Raji (cell line): Measurements from ENCODE around the gene SV2C.

ENCODE experiments used
- POLR2A ChIP-seq: IDR thresholded peaks from 2 replicates; pipeline ENCODE4 v1.6.1; 2011; ENCODE audit warnings: low read depth, low read length, control low read depth; ENCODE audit not compliant: insufficient read depth

The SV2C gene

GRCh38 chr5:76290321-76290757, 207.2 kb downstream of the SV2C start:
- no peak for TF ChIP-seq POLR2A

DNA sequence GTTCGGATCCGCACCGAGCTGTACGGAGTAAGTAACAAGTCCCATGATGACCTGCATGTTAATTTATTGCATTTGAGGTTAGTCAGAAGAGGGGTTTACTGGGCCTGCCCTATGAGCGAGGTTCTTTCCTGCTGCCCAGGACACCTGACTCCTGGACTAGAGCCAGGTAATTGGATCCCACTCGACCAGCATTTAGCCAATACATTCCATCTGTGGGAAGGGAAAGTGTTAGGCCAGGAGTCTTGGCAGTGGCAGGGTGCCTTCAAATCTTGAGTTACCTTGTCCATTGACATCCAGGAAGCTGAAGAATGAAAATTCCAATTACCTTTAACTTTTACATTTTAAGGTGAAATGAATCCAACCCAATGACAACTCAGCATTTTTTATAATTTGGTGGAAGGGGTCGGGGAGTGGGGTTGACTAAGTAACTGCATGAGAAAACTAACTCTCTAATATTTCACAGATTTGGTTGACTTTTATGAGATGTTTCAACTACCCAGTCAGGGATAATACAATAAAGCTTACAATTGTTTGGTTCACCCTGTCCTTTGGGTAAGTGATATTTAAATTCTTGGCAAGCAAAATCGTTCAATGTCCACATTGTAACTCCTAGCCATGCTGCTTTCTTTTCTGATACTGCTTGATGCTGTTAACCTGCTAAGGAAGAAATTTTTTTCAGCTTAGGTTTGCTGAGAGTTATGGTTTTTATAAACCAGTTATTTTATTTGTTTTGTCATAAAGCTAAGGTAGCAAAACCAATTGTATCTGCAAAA, 208.3 kb downstream of the SV2C start:
- no peak for TF ChIP-seq POLR2A

DNA sequence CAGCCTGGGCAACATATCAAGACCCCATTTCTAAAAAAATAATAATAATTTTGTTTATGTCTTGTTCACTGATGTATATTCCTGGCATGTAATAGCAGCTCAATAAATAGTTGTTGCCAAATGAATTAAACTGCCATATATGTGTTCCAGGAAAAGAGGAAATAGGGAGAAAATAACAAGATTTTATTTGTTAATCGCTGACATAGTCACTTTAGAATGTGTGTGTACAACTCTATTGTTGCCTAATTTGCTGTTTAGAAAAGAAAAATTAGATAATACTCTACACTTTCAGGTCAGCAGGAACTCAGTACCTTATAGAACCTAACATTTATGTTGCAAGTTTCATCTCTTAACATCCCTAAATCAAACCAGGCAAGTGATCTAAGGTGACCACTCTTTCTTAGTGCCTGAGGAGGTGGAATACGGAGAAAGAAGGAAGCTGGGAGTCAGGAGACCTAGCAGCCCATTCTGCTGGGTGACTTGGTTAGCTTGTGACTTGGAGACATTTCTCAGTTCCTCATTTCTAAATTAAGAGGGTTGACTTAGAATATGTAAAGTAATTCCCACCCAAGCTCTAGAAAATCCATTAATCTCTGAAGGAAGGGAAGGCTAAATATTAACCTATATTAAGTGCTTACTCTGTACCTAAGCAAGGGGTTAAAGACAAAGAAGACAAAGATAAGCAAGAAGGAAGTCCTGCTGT, 209.6 kb downstream of the SV2C start:
- TF ChIP-seq POLR2A: no peak

DNA sequence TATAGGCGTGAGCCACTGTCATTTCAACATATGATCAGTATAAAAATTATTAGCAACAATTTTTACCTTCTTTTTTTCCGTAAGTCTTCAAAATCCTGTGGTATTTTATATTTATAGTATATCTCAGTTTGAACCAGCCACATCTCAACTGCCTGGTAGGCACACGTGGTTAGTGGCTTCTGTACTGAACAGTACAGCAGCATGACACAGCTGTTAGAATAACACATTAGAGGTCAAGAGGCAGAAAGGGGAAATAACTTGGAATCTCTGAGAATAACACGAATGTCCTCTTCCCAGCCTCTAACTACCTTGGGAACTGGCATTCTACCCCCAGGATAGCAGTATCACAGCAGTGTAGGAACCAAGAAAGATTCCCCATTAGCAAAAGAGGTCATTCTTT, 211.4 kb downstream of the SV2C start:
- no peak for TF ChIP-seq POLR2A

- TF ChIP-seq POLR2A: no peak
Observed at GRCh38 chr5:76298852-76299251, 215.7 kb downstream of the SV2C start.

GRCh38 chr5:76299592-76299991, 216.4 kb downstream of the SV2C start:
- no peak for TF ChIP-seq POLR2A

GRCh38 chr5:76303921-76304320, 220.7 kb downstream of the SV2C start:
- no peak for TF ChIP-seq POLR2A

DNA sequence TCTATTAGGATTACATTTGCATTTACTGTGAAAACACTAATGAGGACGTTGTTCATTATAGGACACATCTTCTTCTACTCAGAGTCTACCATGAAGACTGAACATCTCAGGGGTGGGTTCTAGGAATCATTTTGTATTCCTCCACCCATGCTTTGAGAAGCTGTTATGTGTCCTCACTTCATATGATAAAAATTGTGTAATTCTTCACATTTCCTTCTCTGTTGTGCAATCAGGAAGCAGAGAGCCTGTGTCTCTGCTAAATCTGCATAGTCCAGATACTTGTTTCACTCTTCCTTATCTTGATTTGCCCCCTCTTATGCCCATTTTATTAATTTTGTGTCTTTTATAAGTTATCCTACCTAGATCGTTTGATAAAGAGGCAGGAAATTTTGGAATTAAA, 222.1 kb downstream of the SV2C start:
- no peak for TF ChIP-seq POLR2A

DNA sequence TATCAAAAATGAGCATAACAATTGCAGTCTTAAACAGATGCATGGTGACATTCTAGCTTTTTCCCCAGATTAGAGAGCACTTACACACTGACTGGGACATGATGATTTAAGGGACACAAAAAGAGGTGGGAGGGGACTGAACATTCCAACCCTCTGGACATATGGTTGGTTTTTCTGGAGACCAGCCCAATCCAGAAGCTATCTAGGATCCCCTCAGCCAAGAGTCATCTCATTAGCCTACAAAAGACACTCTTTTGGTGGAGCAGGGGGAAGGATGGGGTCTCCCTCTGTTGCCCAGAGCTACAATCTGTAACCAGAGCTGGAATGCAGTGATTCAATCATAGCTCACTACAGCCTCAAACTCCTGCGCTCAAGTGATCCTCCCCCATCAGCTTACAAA, 222.6 kb downstream of the SV2C start:
- no peak for TF ChIP-seq POLR2A

DNA sequence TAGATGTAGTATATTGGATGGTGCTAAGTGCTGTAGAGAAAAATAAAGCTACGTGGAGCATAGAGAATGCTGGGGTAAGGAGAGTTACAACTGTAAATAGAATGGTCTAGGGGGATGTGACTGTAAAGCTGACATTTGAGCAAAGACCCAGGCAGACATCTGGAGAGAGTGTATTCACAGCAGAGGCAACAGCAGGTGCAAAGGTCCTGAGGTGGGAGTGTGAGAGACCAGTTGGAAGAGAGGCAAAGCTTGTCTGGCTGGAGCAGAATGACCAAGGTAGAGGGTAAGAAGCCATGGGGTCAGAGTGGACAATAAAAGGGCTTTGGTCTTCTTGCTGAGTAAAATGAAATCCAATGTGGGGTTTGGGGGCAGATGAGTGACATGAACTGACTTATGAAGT, 227.0 kb downstream of the SV2C start:
- no peak for TF ChIP-seq POLR2A

DNA sequence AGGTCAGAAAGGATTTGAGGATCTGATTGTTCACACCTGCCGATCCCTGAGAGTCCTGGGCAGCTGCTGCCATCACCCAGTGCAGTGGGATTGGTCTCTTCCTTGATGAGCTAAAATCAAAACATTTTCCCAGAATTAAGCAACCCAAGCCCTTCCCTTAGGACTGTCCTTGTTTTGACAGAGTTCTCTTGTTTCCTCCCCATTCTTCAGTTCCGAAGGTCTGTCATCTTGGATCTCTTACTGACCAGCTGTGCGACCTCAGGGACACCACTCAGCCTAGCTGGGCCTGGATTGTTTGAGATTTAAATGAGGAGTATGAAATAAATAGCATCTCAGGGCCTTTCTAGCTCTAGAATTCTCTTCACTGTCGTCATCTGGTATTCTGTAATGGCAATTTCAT, 229.6 kb downstream of the SV2C start:
- TF ChIP-seq POLR2A: no peak

DNA sequence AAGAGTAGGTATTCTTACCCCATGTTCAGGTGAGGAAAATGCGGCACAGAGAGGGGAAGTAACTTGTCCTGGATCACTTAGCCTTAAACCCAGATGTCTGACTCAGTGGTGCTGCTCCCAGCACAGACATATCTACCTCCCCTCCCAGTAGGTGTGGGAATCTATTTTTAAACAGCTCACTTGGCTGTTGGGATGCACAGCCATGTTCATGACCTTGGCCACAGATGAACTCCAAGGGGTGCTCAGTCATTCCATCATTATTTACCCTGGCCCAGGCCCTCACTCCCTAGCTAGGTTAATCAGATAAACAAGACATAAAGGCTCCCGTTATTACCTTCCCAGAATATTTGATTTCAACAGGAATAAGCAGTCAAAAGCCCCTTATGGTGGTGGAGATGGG, 231.5 kb downstream of the SV2C start:
- TF ChIP-seq POLR2A: no peak

DNA sequence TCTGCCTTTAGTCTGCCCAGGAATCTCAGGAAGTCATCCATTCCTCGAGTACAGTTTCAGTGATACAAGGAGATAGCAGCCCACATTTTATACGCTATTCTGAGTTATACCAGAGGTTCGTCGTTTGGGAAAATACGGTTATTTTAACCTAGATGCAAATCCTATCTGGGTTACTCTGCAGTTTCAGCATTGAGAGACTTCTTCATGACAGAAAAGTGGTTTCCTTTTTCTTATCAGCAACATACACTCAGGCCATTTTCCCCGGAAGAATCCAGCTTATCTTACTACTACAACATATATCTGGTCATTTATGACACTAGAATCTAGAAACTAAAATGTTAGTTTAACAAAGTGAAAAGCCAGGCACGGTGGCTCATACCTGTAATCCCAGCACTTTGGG, 236.5 kb downstream of the SV2C start:
- TF ChIP-seq POLR2A: no peak

GRCh38 chr5:76325326-76325725, 242.1 kb downstream of the SV2C start:
- no peak for TF ChIP-seq POLR2A

GRCh38 chr5:76325876-76326491, 242.8 kb downstream of the SV2C start:
- no peak for TF ChIP-seq POLR2A
